Stimulated activated CD4-positive, alpha-beta T cell treated with anti-CD3 and anti-CD28 coated beads, Interleukin-1b, Interleukin-23, amount 100 ng/mL, for 1 hour (primary cell): Measurements from ENCODE around the gene XPR1.
"Not testable (repeated sequence)": the region's sequence is repeated elsewhere in the genome, so short reads cannot be mapped to it uniquely, and the experiment has no call there.

Experiments used
- DNase-seq, 2 donors: peaks; one replicate each; pipeline ENCODE4 v3.0.0-alpha.2; 2020; ENCODE audit warnings: low read depth in 2 of 2

XPR1 gene

DNA sequence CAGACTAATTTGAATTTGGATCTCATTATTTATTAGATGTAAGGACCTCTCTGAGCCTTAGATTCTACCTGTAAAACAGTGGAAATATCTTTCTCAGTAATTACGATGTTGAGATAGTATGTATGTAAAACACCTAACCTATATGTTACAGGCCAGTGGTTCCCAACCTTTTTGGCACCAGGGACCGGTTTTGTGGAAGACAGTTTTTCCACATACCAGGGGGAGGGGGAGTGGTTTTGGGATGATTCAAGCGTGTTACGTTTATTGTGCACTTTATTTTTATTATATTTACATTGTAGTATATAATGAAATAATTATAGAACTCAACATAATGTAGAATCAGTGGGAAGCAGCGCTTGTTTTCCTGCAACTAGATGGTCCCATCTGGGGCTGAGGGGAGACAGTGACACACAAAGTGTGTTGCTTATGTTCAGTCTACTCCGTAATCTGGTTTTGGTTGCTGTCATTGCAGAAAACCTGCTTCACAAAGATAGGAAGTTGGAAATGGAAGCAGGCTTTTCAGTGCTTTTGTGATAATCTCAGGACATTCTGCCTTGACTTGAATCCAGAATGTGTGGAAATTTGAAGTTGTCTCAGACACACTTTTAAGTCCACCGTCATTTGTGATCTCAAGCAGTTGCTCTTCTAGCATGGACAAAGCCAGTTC, 12.8 kb downstream of the XPR1 start:
- no peak for DNase-seq

- not testable (repeated sequence) for DNase-seq
These were observed 13.4 kb downstream of the XPR1 start for GRCh38 chr1:180645261-180645660.

- DNase-seq, result no peak
These were observed 14.3 kb downstream of the XPR1 start for GRCh38 chr1:180646093-180646492.

GRCh38 chr1:180646547-180646946, 14.7 kb downstream of the XPR1 start:
- no peak for DNase-seq

- no peak for DNase-seq
These were observed 21.0 kb downstream of the XPR1 start for GRCh38 chr1:180652792-180653191.

- DNase-seq, result no peak
These were observed 30.9 kb downstream of the XPR1 start for GRCh38 chr1:180662709-180663108.

- DNase-seq, result no peak
These were observed 38.9 kb downstream of the XPR1 start for GRCh38 chr1:180670681-180671080.

DNA sequence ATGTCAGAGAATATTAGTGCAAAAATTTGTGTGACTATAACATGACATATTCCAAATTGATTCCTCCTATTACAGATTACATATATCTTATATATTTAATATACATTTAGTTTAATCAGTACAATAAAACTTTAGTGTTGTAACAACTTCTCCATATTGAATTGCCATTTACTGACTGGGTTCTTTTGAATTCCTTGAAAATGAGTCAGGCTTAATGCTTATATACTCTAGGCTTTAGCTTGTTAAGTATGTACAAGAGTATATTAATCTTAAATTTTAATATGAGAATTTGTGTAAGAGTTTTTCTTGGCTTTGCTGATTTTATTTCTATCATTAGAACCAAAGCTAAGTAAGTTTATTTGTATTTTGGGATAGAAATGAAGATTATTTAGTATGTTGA, 40.3 kb downstream of the XPR1 start:
- DNase-seq, result no peak

GRCh38 chr1:180672505-180672904, 40.7 kb downstream of the XPR1 start:
- no peak for DNase-seq

- DNase-seq, result no peak
These were observed 43.0 kb downstream of the XPR1 start for GRCh38 chr1:180674603-180675530.

- DNase-seq, result no peak
These were observed 43.8 kb downstream of the XPR1 start for GRCh38 chr1:180675586-180675985.

- DNase-seq, result no peak
These were observed 48.8 kb downstream of the XPR1 start for GRCh38 chr1:180680558-180681144.

- DNase-seq, result not testable (repeated sequence)
These were observed 51.3 kb downstream of the XPR1 start for GRCh38 chr1:180683117-180683516.

- no peak for DNase-seq
These were observed 59.6 kb downstream of the XPR1 start for GRCh38 chr1:180691322-180691913.

- DNase-seq, result no peak
These were observed 61.9 kb downstream of the XPR1 start for GRCh38 chr1:180693564-180694244.

DNA sequence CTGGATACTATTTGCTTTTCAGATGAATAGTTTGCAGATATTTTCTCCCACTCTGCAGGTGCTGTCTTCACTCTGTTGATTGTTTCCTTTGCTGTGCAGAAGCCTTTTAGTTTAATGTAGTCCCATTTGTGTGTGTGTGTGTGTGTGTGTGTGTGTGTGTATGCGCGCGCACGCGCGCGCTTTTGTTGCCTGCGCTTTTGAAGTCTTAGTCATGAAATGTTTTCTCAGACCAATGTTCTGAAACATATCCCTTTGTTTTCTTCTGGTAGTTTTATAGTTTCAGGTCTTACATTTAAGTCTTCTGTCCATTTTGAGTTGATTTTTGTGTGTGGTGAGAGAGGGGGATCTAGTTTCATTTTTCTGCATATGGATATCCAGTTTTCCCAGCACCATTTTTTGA, 63.5 kb downstream of the XPR1 start:
- no peak for DNase-seq

DNA sequence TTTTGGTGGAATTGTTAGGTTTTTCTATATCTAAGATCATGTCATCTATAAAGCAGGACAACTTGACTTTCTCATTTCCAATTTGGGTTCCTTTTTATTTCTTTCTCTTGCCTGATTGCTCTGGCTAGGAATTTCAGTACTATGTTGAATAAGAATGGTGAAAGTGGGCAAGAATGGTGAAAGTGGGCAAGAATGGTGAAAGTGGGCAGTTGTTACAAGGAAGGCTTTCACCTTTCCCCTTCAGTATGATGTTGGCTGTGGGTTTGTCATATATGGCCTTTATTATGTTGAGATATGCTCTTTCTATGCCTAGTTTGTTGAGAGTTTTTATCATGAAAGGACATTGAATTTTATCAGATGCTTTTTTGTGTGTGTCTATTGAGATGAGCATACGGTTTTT, 64.5 kb downstream of the XPR1 start:
- DNase-seq, result no peak

- no peak for DNase-seq
These were observed 66.8 kb downstream of the XPR1 start for GRCh38 chr1:180698580-180698979.

DNA sequence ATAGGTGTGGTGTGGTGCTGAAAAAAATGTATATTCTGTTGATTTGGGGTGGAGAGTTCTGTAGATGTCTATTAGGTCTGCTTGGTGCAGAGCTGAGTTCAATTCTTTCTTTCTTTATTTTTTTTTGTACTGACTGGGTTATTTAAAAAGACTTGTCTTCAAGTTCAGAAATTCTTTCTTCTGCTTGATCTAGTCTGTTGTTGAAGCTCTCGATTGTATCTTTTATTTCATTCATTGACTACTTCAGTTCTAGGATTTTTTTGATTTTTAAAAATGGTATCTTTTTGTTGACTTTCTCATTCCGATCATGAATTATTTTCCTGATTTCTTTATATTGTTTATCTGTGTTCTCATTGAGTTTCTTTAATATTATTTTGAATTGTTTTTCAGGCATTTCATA, 70.6 kb downstream of the XPR1 start:
- DNase-seq, result not testable (repeated sequence)

DNA sequence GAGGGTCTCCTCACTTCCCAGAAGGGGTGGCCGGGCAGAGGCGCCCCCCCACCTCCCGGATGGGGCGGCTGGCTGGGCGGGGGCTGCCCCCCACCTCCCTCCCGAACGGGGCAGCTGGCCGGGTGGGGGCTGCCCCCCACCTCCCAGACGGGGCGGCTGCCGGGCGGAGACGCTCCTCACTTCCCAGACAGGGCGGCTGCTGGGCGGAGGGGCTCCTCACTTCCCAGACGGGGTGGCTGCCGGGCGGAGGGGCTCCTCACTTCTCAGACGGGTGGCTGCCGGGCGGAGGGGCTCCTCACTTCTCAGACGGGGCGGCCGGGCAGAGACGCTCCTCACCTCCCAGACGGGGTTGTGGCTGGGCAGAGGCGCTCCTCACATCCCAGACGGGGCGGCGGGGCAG, 78.9 kb downstream of the XPR1 start:
- not testable (repeated sequence) for DNase-seq

DNA sequence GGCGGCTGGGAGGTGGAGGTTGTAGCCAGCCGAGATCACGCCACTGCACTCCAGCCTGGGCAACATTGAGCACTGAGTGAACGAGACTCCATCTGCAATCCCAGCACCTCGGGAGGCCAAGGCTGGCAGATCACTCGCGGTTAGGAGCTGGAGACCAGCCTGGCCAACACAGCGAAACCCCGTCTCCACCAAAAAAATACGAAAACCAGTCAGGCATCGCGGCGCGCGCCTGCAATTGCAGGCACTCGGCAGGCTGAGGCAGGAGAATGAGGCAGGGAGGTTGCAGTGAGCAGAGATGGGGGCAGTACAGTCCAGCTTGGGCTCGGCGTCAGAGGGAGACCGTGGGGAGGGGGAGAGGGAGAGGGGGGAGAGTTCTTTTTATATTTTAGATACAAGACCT, 79.4 kb downstream of the XPR1 start:
- not testable (repeated sequence) for DNase-seq

DNA sequence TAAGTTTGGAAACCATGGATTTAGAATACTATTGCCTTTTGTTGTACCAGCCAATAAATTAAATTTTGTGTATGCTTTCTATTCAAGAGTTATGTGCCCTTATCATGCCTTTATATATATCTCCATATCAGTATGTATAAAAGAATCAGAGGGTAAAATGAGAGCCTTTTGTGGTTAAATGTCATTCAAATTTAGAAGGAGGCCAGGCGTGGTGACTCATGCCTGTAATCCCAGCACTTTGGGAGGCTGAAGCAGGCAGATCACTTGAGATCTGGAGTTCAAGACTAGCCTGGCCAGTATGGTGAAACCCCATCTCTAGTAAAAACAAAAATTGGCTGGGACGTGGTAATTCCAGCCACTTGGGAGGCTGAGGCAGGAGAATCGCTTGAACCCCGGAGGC, 88.9 kb downstream of the XPR1 start:
- DNase-seq, result no peak
